ENCODE data around the gene FSTL4. TPM values are rescaled to one million over a fixed set of nuclear protein-coding genes. Genes with fewer than 3 reads are reported as not detected.

The FSTL4 gene
- total and polyA plus RNA-seq, 2 of the 13 experiments (the other 11 are each of a cell fraction or from before 2014, with no cell fraction given), result 2.1 to 3.0 TPM

GRCh38 chr5:133459474-133460160, 152.7 kb downstream of the FSTL4 start (continued):
- TF ChIP-seq ZNF570 (CRISPR knock-in tag; IDR thresholded peaks at IDR 0.05; ENCODE audit: borderline replicate concordance), result no peak

DNA sequence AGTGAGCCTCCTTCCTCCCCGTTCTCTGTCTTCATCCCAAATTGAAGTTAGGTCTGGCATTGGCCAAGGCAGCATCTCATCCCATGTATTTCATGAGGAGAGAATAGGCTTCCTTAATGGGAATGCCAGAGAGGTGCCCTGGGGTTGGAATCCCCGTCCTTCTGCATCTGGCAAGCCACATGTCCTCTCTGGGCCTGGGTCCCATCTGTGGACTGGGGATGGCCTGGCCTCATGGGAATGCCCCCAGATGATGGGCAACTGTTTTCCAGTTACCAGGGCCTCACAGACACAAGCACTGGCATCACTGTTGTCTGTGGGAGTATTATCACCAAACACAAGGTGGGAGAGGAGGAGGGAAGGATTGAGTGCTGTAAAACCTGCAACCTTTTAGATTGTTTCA, 153.9 kb downstream of the FSTL4 start:
- WGBS (ENCODE audit: low lambda C conversion rate), result 67% methylated on average over 1 of the region's 2 CpGs
- H3K4me2 ChIP-seq (ENCODE audit: low read depth, low read length), result no peak overlapping the region
- POLR2A ChIA-PET, result no interaction called here

More for the DNA sequence above, 153.9 kb downstream of the FSTL4 start:
- H3K27ac ChIP-seq (ENCODE audit: extremely low read length, insufficient read depth, low read length), result no peak overlapping the region
- H3K9me3 ChIP-seq (ENCODE audit: low read length), result no peaks in the 10 kb centered on the region
- no peaks in the 10 kb centered on the region for H3K79me2 ChIP-seq (ENCODE audit: insufficient read depth, low read length)
- TF ChIP-seq GTF3A (CRISPR knock-in tag; conservative IDR thresholded peaks at IDR 0.05) (no peak), KMT2A (CRISPR knock-in tag; IDR thresholded peaks at IDR 0.05) (no peak), ZFYVE20 (CRISPR knock-in tag; IDR thresholded peaks at IDR 0.05; ENCODE audit: borderline replicate concordance, low read depth) (no peak), NR2F6 (IDR thresholded peaks at IDR 0.05) (no peak), NR2F6 (CRISPR knock-in tag; IDR thresholded peaks at IDR 0.05) (no peak), ZBTB34 (CRISPR knock-in tag; IDR thresholded peaks at IDR 0.05) (no peak), IRF1 (CRISPR knock-in tag; IDR thresholded peaks at IDR 0.05; ENCODE audit: low read depth) (no peak), ZNF512 (CRISPR knock-in tag; IDR thresholded peaks at IDR 0.05) (no peak), ZNF75D (CRISPR knock-in tag; IDR thresholded peaks at IDR 0.05; ENCODE audit: borderline replicate concordance) (no peak), ATF7-NPFF (CRISPR knock-in tag; IDR thresholded peaks at IDR 0.05; ENCODE audit: low read depth) (no peak), CBFB (CRISPR knock-in tag; IDR thresholded peaks at IDR 0.05) (no peak)
- TF ChIP-seq, protein P1, sequence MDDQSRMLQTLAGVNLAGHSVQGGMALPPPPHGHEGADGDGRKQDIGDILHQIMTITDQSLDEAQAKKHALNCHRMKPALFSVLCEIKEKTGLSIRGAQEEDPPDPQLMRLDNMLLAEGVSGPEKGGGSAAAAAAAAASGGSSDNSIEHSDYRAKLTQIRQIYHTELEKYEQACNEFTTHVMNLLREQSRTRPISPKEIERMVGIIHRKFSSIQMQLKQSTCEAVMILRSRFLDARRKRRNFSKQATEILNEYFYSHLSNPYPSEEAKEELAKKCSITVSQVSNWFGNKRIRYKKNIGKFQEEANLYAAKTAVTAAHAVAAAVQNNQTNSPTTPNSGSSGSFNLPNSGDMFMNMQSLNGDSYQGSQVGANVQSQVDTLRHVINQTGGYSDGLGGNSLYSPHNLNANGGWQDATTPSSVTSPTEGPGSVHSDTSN (CRISPR knock-in tag; IDR thresholded peaks at IDR 0.05; ENCODE audit: borderline replicate concordance), result no peak
- H4K20me1 ChIP-seq (ENCODE audit: insufficient read depth, low read length), result no peaks in the 10 kb centered on the region
- CTCF ChIA-PET (ENCODE audit: low intra/inter-chr PET ratio, low total read pairs), result no interaction called here
- in situ Hi-C loops (cut with HindIII; ENCODE audit: extremely low pct_ligation_motif_present, low pct_unique_long_range_greater_than_20kb) (no loop called here), intact Hi-C loops (cut with micrococcal nuclease; ENCODE audit: unreplicated experiment) (no loop called here)
- H3K36me3 ChIP-seq (replicated peaks in 1 of 2; ENCODE audit: control insufficient read depth in 1 of 2, insufficient read depth in 2 of 2, low read length in 2 of 2), result no peaks in the 10 kb centered on the region
- DNase-seq (ENCODE audit: low spot score) (no peak), FAIRE-seq (no peak), ATAC-seq (no peak)
- no peak overlapping the region for H3K9ac ChIP-seq (ENCODE audit: insufficient read depth, low read depth, low read length)
- H3K4me1 ChIP-seq (ENCODE audit: insufficient read depth, low read length), result no peaks in the 10 kb centered on the region
- H3K27me3 ChIP-seq (ENCODE audit: control insufficient read depth in 1 of 2, insufficient read depth in 2 of 2, low read length in 2 of 2), result no peaks in the 10 kb centered on the region; a peak in 1 of 5 replicates
- no peak overlapping the region for H3K4me3 ChIP-seq (replicated peaks in 1 of 3; ENCODE audit: insufficient read depth in 1 of 3, low read depth in 2 of 3, low read length in 3 of 3)
- BruUV-seq (replicated peaks), result no TSS peak
- no peak overlapping the region for H2AFZ ChIP-seq (ENCODE audit: low read length)

Measured in HepG2 (cell line).